Gastrocnemius medialis (tissue), 4 donors: Measurements from ENCODE around the gene SYT2. TPM values are rescaled to one million over a fixed set of nuclear protein-coding genes. Genes with fewer than 3 reads are reported as not detected.

Source experiments
- ATAC-seq, 2 donors: fragments of 150-250 bp; one replicate each; pipeline ENCODE4 v1.9.1; 2016
- DNase-seq, 2 donors: peaks; one replicate each; pipeline ENCODE4 v3.0.0-alpha.2; 2019
- H3K27ac ChIP-seq, 4 donors: fragments of 200-600 bp; sonication (generic); 1 replicate in 1 of 4; 2 replicates in 3 of 4; pipeline ENCODE4 v1.5.1; 2016 to 2018; ENCODE audit warnings: mild to moderate bottlenecking in 2 of 4, moderate library complexity in 1 of 4
- H3K27me3 ChIP-seq, 3 donors: fragments of 200-600 bp; sonication (generic) in 2 of 3; 1 replicate in 1 of 3; 2 replicates in 2 of 3; pipeline versions ENCODE4 v1.5.1 to v1.6.0; 2016 to 2019; ENCODE audit warnings: mild to moderate bottlenecking in 1 of 3, moderate library complexity in 1 of 3
- H3K36me3 ChIP-seq, 2 donors: fragments of 200-600 bp; sonication (generic) in 1 of 2; one replicate each; pipeline ENCODE4 v1.5.1; 2017 to 2018
- H3K4me1 ChIP-seq, 2 donors: fragments of 200-600 bp; sonication (generic) in 1 of 2; one replicate each; pipeline ENCODE4 v1.5.1; 2016 to 2017; ENCODE audit warnings: mild to moderate bottlenecking in 2 of 2
- H3K4me3 ChIP-seq, 4 donors: fragments of 200-600 bp; sonication (generic) in 3 of 4; 1 replicate in 1 of 4; 2 replicates in 3 of 4; pipeline ENCODE4 v1.5.1; 2016 to 2019; ENCODE audit warnings: mild to moderate bottlenecking in 2 of 4
- H3K9me3 ChIP-seq, 3 donors: fragments of 200-600 bp; sonication (generic) in 2 of 3; 1 replicate in 1 of 3; 2 replicates in 2 of 3; pipeline ENCODE4 v1.5.1; 2016 to 2019
- CTCF ChIP-seq, 5 experiments: fragments of 450-650 bp in 3 of 5; fragments of 200-600 bp in 2 of 5; sonication (generic) in 2 of 5; IDR thresholded peaks in 4 of 5; conservative IDR thresholded peaks in 1 of 5; 1 replicate in 4 of 5; 2 replicates in 1 of 5; pipeline ENCODE4 v1.5.1; 2016 to 2019; ENCODE audit warnings: antibody characterized with exemption in 5 of 5, mild to moderate bottlenecking in 3 of 5, moderate library complexity in 3 of 5
- POLR2A ChIP-seq, 2 donors: fragments of 450-650 bp; IDR thresholded peaks; one replicate each; pipeline ENCODE4 v1.6.1; 2017; ENCODE audit warnings: antibody characterized with exemption in 2 of 2, mild to moderate bottlenecking in 2 of 2, moderate library complexity in 2 of 2
- in situ Hi-C, 4 donors: fragments of 200-750 bp; cut with MboI; loops; one replicate each; pipeline versions ENCODE4 v1.15.0 to v1.8.0; 2017; ENCODE audit warnings: low sequenced_read_pairs in 4 of 4
- intact Hi-C: fragments of 100-400 bp; cut with DNase I; formaldehyde crosslinking; loops from one replicate; pipeline ENCODE4 v1.15.1; 2023; ENCODE audit warnings: low total_unique reads
- total RNA-seq, 4 donors: library from RNA; depleted of rRNA; stranded (reverse); fragments of >200 nt; gene quantifications; one replicate each; pipeline versions ENCODE4 v1.1.0 to v1.2.3, GENCODE V29; 2016

Gene SYT2
- total RNA-seq, 4 donors from 2014 or later: not detected

- Histone ChIP-seq H3K4me3 (no peak overlapping the region), H3K36me3 (peaks cover 0 to 49% of the 10 kb centered on the region in 2 donors), H3K27ac (peak overlapping the region; percentile 0 to 67 (median 62)), H3K9me3 (no peaks in the 10 kb centered on the region), H3K27me3 (no peaks in the 10 kb centered on the region), H3K4me1 (peaks cover 57 to 68% of the 10 kb centered on the region in 2 donors)
- intact Hi-C loops (loop anchor here (10.0 kb wide), 1 partner anchor 113 kb away; no protein-coding TSS in a partner anchor), in situ Hi-C loops (loop anchor here in 2 of 4 donors (25.0 kb wide), 1 partner anchor 240 kb away; the partner anchor contains the start of genes PPP1R12B (in 2 of the 2) and UBE2T (in 2 of the 2))
- no peak for TF ChIP-seq POLR2A (IDR thresholded peaks at IDR 0.05)
- no peak for TF ChIP-seq CTCF (IDR thresholded peaks at IDR 0.05 in 4 of 5, conservative IDR thresholded peaks at IDR 0.05 in 1 of 5)
- DNase-seq (no peak), ATAC-seq (no peak)
These were observed 132.9 kb downstream of the SYT2 start for GRCh38 chr1:202577381-202577780.

- ATAC-seq: peak; percentile 30 to 61
- no peaks in the 10 kb centered on the region for H3K9me3 ChIP-seq
- no peak for DNase-seq
- in situ Hi-C loops: loop anchor here in 2 of 4 donors (25.0 kb wide), 1 partner anchor 240 kb away; the partner anchor contains the start of genes PPP1R12B (in 2 of the 2) and UBE2T (in 2 of the 2)
- no peak for TF ChIP-seq CTCF (IDR thresholded peaks at IDR 0.05 in 4 of 5, conservative IDR thresholded peaks at IDR 0.05 in 1 of 5)
- no peak for TF ChIP-seq POLR2A (IDR thresholded peaks at IDR 0.05)
- H3K4me3 ChIP-seq: no peak overlapping the region
- peak overlapping the region; percentile 36 to 67 (median 62) for H3K27ac ChIP-seq
- peaks cover 0 to 49% of the 10 kb centered on the region in 2 donors for H3K36me3 ChIP-seq
- intact Hi-C loops: loop anchor here (10.0 kb wide), 1 partner anchor 112 kb away; no protein-coding TSS in a partner anchor
- peaks cover 57 to 71% of the 10 kb centered on the region in 2 donors for H3K4me1 ChIP-seq
- H3K27me3 ChIP-seq: no peaks in the 10 kb centered on the region
These were observed 133.4 kb downstream of the SYT2 start for GRCh38 chr1:202576816-202577215.

- in situ Hi-C loops (loop anchor here in 2 of 4 donors (25.0 kb wide), 1 partner anchor 239 kb away; the partner anchor contains the start of genes PPP1R12B (in 2 of the 2) and UBE2T (in 2 of the 2)), intact Hi-C loops (loop anchor here (10.0 kb wide), 1 partner anchor 111 kb away; no protein-coding TSS in a partner anchor)
- TF ChIP-seq POLR2A (IDR thresholded peaks at IDR 0.05) (no peak), CTCF (IDR thresholded peaks at IDR 0.05 in 4 of 5, conservative IDR thresholded peaks at IDR 0.05 in 1 of 5) (no peak)
- H3K4me1 ChIP-seq: peaks cover 57 to 71% of the 10 kb centered on the region in 2 donors
- peaks cover 0 to 42% of the 10 kb centered on the region in 2 donors for H3K36me3 ChIP-seq
- peak overlapping the region; percentile 36 to 67 (median 62) for H3K27ac ChIP-seq
- H3K27me3 ChIP-seq: no peaks in the 10 kb centered on the region
- no peak overlapping the region for H3K4me3 ChIP-seq
- peak in 1 of 2 donors; percentile 19 for ATAC-seq
- no peaks in the 10 kb centered on the region for H3K9me3 ChIP-seq
- DNase-seq: no peak
These were observed 134.2 kb downstream of the SYT2 start for GRCh38 chr1:202575918-202576653.

GRCh38 chr1:202572867-202573266, 137.4 kb downstream of the SYT2 start:
- Histone ChIP-seq H3K4me1 (peaks cover 33 to 64% of the 10 kb centered on the region in 2 donors), H3K27ac (no peak overlapping the region), H3K9me3 (no peaks in the 10 kb centered on the region), H3K36me3 (peaks cover 0 to 45% of the 10 kb centered on the region in 2 donors), H3K27me3 (no peaks in the 10 kb centered on the region), H3K4me3 (no peak overlapping the region)
- in situ Hi-C loops: no loop called here
- intact Hi-C loops: loop anchor here (5.0 to 10.0 kb wide), 2 partner anchors 71 to 108 kb away; no protein-coding TSS in a partner anchor
- no peak for ATAC-seq
- no peak for DNase-seq
- TF ChIP-seq POLR2A (IDR thresholded peaks at IDR 0.05) (no peak), CTCF (IDR thresholded peaks at IDR 0.05 in 4 of 5, conservative IDR thresholded peaks at IDR 0.05 in 1 of 5) (no peak)
